ENCODE measurements around the gene C12orf76. TPM values are rescaled to one million over a fixed set of nuclear protein-coding genes. Genes with fewer than 3 reads are reported as not detected.
"Not testable (repeated sequence)": the region's sequence is repeated elsewhere in the genome, so short reads cannot be mapped to it uniquely, and the experiment has no call there.

C12orf76 gene
- total RNA-seq, 6 experiments from 2014 or later: 3.0 to 10.1 (median 6.4) TPM

- DNase-seq (no peak), ATAC-seq (peak in 2 of 4 donors; percentile 4 to 16)
- no peak for TF ChIP-seq POLR2A (IDR thresholded peaks at IDR 0.05)
- TF ChIP-seq, protein P1, sequence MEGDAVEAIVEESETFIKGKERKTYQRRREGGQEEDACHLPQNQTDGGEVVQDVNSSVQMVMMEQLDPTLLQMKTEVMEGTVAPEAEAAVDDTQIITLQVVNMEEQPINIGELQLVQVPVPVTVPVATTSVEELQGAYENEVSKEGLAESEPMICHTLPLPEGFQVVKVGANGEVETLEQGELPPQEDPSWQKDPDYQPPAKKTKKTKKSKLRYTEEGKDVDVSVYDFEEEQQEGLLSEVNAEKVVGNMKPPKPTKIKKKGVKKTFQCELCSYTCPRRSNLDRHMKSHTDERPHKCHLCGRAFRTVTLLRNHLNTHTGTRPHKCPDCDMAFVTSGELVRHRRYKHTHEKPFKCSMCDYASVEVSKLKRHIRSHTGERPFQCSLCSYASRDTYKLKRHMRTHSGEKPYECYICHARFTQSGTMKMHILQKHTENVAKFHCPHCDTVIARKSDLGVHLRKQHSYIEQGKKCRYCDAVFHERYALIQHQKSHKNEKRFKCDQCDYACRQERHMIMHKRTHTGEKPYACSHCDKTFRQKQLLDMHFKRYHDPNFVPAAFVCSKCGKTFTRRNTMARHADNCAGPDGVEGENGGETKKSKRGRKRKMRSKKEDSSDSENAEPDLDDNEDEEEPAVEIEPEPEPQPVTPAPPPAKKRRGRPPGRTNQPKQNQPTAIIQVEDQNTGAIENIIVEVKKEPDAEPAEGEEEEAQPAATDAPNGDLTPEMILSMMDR (IDR thresholded peaks at IDR 0.05): no peak
- WGBS (ENCODE audit: insufficient coverage, low coverage, low lambda C conversion rate, missing lambda C conversion rate): 73% methylated on average over 3 of the region's 5 CpGs
- Histone ChIP-seq H3K4me1 (peaks cover 0 to 24% (median 6%) of the 10 kb centered on the region in 4 donors), H3K27me3 (no peaks in the 10 kb centered on the region), H3K27ac (no peak overlapping the region), H3K4me3 (no peak overlapping the region), H3K9me3 (no peaks in the 10 kb centered on the region), H3K36me3 (no peaks in the 10 kb centered on the region)
- intact Hi-C loops (cut with DNase I): no loop called here
Observed at GRCh38 chr12:110088936-110089335, 40.6 kb upstream of the C12orf76 start.

DNA sequence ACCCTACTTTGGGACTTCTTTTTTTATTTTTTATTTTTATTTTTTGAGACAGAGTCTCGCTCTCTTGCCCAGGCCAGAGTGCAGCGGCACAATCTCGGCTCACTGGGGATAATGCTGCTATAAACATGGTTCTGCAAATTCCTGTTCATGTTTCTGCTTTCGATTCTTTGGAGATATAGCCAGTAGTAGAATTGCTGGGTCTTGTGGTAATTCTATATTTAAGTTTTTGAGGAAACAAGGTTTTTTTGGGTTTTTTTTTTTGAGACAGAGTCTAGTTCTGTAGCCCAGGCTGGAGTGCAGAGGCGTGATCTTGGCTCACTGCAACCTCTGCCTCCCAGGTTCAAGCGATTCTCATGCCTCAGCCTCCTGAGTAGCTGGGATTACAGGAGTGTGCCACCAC lies 39.9 kb upstream of the C12orf76 start:
- intact Hi-C loops (cut with DNase I); H3K27me3 ChIP-seq; H3K4me3 ChIP-seq; H3K27ac ChIP-seq; H3K9me3 ChIP-seq; H3K36me3 ChIP-seq; DNase-seq: not testable (repeated sequence)
- ATAC-seq: peak in 1 of 4 donors; percentile 5
- WGBS (ENCODE audit: insufficient coverage, low coverage, low lambda C conversion rate, missing lambda C conversion rate): 81% methylated on average over 4 of the region's 6 CpGs
- H3K4me1 ChIP-seq: peaks cover 0 to 24% (median 6%) of the 10 kb centered on the region in 4 donors

DNA sequence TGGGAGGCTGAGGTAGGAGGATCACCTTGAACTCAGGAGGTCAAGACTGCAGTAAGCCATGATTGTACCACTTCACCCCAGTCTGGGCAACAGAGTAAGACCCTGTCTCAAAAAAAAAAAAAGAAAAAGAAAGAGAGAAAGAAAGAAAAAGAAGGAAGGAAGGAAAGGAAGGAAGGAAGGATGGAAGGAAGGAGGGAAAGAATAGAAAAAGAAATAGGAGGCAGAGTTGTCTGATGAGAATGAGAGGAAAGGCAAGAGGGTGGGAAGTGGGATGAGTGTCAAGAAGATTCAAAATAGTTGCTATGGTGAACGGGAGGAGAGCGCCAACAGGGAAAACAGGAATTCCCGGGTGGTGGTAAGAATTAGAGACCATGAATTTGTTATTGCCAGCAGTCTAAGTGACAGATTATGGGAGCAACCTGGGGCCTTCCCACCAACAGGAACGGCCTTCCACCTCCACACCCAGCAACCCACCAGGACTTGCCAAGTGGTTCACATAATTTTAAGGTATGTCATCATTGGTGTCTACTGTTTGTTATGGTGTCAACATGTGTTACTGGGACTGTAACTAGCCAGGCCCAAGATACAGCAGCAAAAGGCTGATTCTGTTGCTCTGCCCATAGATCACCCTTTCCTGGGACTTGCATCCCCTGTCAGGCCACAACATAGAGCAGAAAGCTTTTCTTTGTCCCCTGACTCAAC lies 36.1 kb upstream of the C12orf76 start:
- no peak overlapping the region for H3K27ac ChIP-seq
- no peaks in the 10 kb centered on the region for H3K9me3 ChIP-seq
- no peaks in the 10 kb centered on the region for H3K36me3 ChIP-seq
- WGBS (ENCODE audit: insufficient coverage, low coverage, low lambda C conversion rate, missing lambda C conversion rate): 89% methylated on average over 4 of the region's 4 CpGs
- no peak for DNase-seq
- intact Hi-C loops (cut with DNase I): no loop called here
- no peak for TF ChIP-seq POLR2A (IDR thresholded peaks at IDR 0.05)
- TF ChIP-seq, protein P1 (IDR thresholded peaks at IDR 0.05): no peak
- H3K4me3 ChIP-seq: no peak overlapping the region
- ATAC-seq: no peak
- no peaks in the 10 kb centered on the region for H3K27me3 ChIP-seq
- H3K4me1 ChIP-seq: no peaks in the 10 kb centered on the region

- no peak for ATAC-seq
- Histone ChIP-seq H3K27ac (no peak overlapping the region), H3K27me3 (no peaks in the 10 kb centered on the region), H3K4me1 (no peaks in the 10 kb centered on the region), H3K36me3 (no peaks in the 10 kb centered on the region), H3K4me3 (no peak overlapping the region), H3K9me3 (no peaks in the 10 kb centered on the region)
- no peak for DNase-seq
- WGBS (ENCODE audit: insufficient coverage, low coverage, low lambda C conversion rate, missing lambda C conversion rate): 74% methylated on average over 7 of the region's 7 CpGs
- no peak for TF ChIP-seq POLR2A (IDR thresholded peaks at IDR 0.05)
- TF ChIP-seq, protein P1 (IDR thresholded peaks at IDR 0.05): no peak
- intact Hi-C loops (cut with DNase I): no loop called here
Observed at GRCh38 chr12:110080410-110080809, 32.1 kb upstream of the C12orf76 start.

- peak; percentile 72 to 81 (median 75) for ATAC-seq
- Histone ChIP-seq H3K4me3 (peak overlapping the region in 1 of 3 donors; percentile 19), H3K27ac (peak overlapping the region in 2 of 3 donors; percentile 34 to 51), H3K36me3 (no peaks in the 10 kb centered on the region), H3K27me3 (no peaks in the 10 kb centered on the region), H3K9me3 (no peaks in the 10 kb centered on the region), H3K4me1 (no peaks in the 10 kb centered on the region)
- 68% methylated on average over 16 of the region's 24 CpGs for WGBS (ENCODE audit: insufficient coverage, low coverage, low lambda C conversion rate, missing lambda C conversion rate)
- TF ChIP-seq, protein P1 (IDR thresholded peaks at IDR 0.05): no peak
- TF ChIP-seq POLR2A (IDR thresholded peaks at IDR 0.05): no peak
- intact Hi-C loops (cut with DNase I): no loop called here
- DNase-seq: peak in 1 of 3 donors; percentile 42
Observed at GRCh38 chr12:110079477-110080400, 31.4 kb upstream of the C12orf76 start.

Measured in right lobe of liver (tissue), 6 donors.